DOHH2 (cell line): Measurements from ENCODE around the gene REPIN1.

Source experiments
- H3F3A ChIP-seq: fragments of 200-600 bp; sonication (generic), shearing (Covaris generic); 2 replicates; pipeline ENCODE4 v1.6.0; 2016; ENCODE audit warnings: antibody characterized with exemption, mild to moderate bottlenecking; ENCODE audit not compliant: control insufficient read depth, insufficient read depth
- H3K27ac ChIP-seq: fragments of 200-600 bp; sonication (generic); 2 replicates; pipeline ENCODE4 v1.5.1; 2014; ENCODE audit warnings: low read depth, mild to moderate bottlenecking, low read length, moderate library complexity
- H3K27me3 ChIP-seq: fragments of 200-600 bp; sonication (generic); 2 replicates; pipeline ENCODE4 v1.6.1; 2014; ENCODE audit warnings: mild to moderate bottlenecking, low read length, mixed read lengths; ENCODE audit not compliant: control insufficient read depth
- H3K36me3 ChIP-seq: fragments of 200-600 bp; sonication (generic); 2 replicates; pipeline ENCODE4 v1.6.1; 2014; ENCODE audit warnings: mild to moderate bottlenecking, low read length, moderate library complexity, mixed read lengths; ENCODE audit not compliant: control insufficient read depth
- H3K4me1 ChIP-seq: fragments of 200-600 bp; sonication (generic); 2 replicates; pipeline ENCODE4 v1.6.1; 2014; ENCODE audit warnings: mild to moderate bottlenecking, low read length, mixed read lengths; ENCODE audit not compliant: control insufficient read depth
- H3K4me2 ChIP-seq: fragments of 200-600 bp; sonication (generic); 2 replicates; pipeline ENCODE4 v1.6.0; 2014; ENCODE audit warnings: mild to moderate bottlenecking, low read length, moderate library complexity
- H3K4me3 ChIP-seq: fragments of 200-600 bp; sonication (generic); 2 replicates; pipeline ENCODE4 v1.5.1; 2014; ENCODE audit warnings: mild to moderate bottlenecking, low read length, mixed read lengths
- H3K79me2 ChIP-seq: fragments of 200-600 bp; sonication (generic); 2 replicates; pipeline ENCODE4 v1.6.1; 2014; ENCODE audit warnings: mild to moderate bottlenecking, low read length, mixed read lengths; ENCODE audit not compliant: control insufficient read depth
- H3K9me2 ChIP-seq: fragments of 200-600 bp; sonication (generic); replicated peaks from 2 replicates; pipeline ENCODE4 v1.6.1; 2014; ENCODE audit warnings: mild to moderate bottlenecking, low read length, mixed read lengths; ENCODE audit not compliant: control insufficient read depth
- H3K9me3 ChIP-seq: fragments of 200-600 bp; sonication (generic); 2 replicates; pipeline ENCODE4 v1.6.1; 2014; ENCODE audit warnings: antibody characterized with exemption, low read length, mixed read lengths; ENCODE audit not compliant: control insufficient read depth, insufficient read depth
- H4K20me1 ChIP-seq: fragments of 200-600 bp; sonication (generic); 2 replicates; pipeline ENCODE4 v1.6.0; 2014; ENCODE audit warnings: low read depth, mild to moderate bottlenecking, antibody characterized with exemption, low read length, moderate library complexity; ENCODE audit not compliant: control insufficient read depth, insufficient read depth
- CTCF ChIP-seq: fragments of 200-600 bp; sonication (generic); IDR thresholded peaks from one replicate; pipeline ENCODE4 v1.5.1; 2014; ENCODE audit warnings: antibody characterized with exemption, mild to moderate bottlenecking, low read depth, low read length; ENCODE audit not compliant: poor library complexity, severe bottlenecking
- EZH2phosphoT487 ChIP-seq: fragments of 200-600 bp; sonication (generic); IDR thresholded peaks from 2 replicates; pipeline ENCODE4 v1.6.1; 2017; ENCODE audit warnings: borderline replicate concordance, mild to moderate bottlenecking, antibody characterized with exemption, low read length, moderate library complexity, mixed read lengths

The REPIN1 gene

GRCh38 chr7:150368096-150368883 is at the start of gene REPIN1:
Gene REPIN1, plus strand, starts transcription at chr7:150368822. Its CDS starts 890 bp downstream, at chr7:150369712.
- Histone ChIP-seq H3K9me2 (no peaks in the 10 kb centered on the region), H3K36me3 (peaks cover 44% of the 10 kb centered on the region), H3K27ac (peak within 1 kb of the TSS; percentile 90), H3F3A (peaks cover 28% of the 10 kb centered on the region), H3K27me3 (no peaks in the 10 kb centered on the region), H3K4me1 (peaks cover 75% of the 10 kb centered on the region), H3K4me3 (peak within 1 kb of the TSS; percentile 85), H4K20me1 (peaks cover 7% of the 10 kb centered on the region), H3K9me3 (no peaks in the 10 kb centered on the region), H3K4me2 (peak within 1 kb of the TSS; percentile 73), H3K79me2 (peaks cover 50% of the 10 kb centered on the region)
- no peak for TF ChIP-seq CTCF
- TF ChIP-seq EZH2phosphoT487 = no peak

GRCh38 chr7:150321788-150322113 is 46.9 kb upstream of the REPIN1 start:
- Histone ChIP-seq H3K27ac (no peak overlapping the region), H3F3A (no peaks in the 10 kb centered on the region), H3K9me2 (no peaks in the 10 kb centered on the region), H3K9me3 (no peaks in the 10 kb centered on the region), H3K4me3 (peak overlapping the region; percentile 99), H3K36me3 (peaks cover 39% of the 10 kb centered on the region), H4K20me1 (no peaks in the 10 kb centered on the region), H3K4me2 (peak overlapping the region; percentile 98), H3K4me1 (peaks cover 29% of the 10 kb centered on the region), H3K79me2 (peaks cover 38% of the 10 kb centered on the region), H3K27me3 (no peaks in the 10 kb centered on the region)
- TF ChIP-seq CTCF (no peak), EZH2phosphoT487 (no peak)

- H4K20me1 ChIP-seq = no peaks in the 10 kb centered on the region
- peak overlapping the region; percentile 72 for H3K27ac ChIP-seq
- no peaks in the 10 kb centered on the region for H3K9me3 ChIP-seq
- H3K9me2 ChIP-seq = no peaks in the 10 kb centered on the region
- peak overlapping the region; percentile 99 for H3K4me3 ChIP-seq
- H3K4me1 ChIP-seq = peaks cover 29% of the 10 kb centered on the region
- H3K36me3 ChIP-seq = peaks cover 44% of the 10 kb centered on the region
- no peaks in the 10 kb centered on the region for H3K27me3 ChIP-seq
- peak overlapping the region; percentile 98 for H3K4me2 ChIP-seq
- H3K79me2 ChIP-seq = peaks cover 38% of the 10 kb centered on the region
- no peaks in the 10 kb centered on the region for H3F3A ChIP-seq
- TF ChIP-seq CTCF (no peak), EZH2phosphoT487 (no peak)
These were observed 46.3 kb upstream of the REPIN1 start for GRCh38 chr7:150322114-150322832.
